ENCODE data around the gene ANTXR2. TPM values are rescaled to one million over a fixed set of nuclear protein-coding genes. Genes with fewer than 3 reads are reported as not detected.

ANTXR2 gene
- total RNA-seq, 1 donor: 23.8 TPM

DNA sequence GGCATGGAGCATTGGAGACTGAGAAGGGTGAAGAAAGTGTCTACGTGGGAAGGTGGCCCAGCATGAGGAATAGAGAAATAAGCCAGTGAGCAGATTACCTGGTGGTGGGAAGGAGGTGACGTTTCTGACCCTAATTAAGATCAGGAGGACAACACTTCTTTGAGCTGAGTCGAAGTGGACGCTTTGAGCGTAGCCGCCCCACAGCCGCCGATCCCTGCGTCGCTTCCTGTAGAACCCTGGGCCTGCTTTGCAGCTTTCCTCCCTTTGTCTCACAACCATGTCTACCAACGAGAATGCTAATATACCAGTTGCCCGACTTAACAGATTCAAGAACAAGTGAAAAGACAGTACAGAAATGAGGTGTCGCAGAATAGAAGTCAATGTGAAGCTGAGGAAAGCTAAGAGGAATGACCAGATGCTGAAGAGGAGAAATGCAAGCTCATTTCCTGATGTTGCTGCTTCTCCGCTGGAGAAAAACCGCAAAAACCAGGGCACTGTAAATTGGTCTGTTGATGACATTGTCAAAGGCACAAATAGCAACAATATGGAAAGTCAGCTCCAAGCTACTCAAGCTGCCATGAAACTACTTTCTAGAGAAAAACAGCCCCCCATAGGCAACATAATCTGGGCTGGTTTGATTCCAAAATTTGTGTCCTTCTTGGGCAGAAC lies 6.4 kb upstream of the ANTXR2 start:
- peaks cover 54% of the 10 kb centered on the region for H3K4me1 ChIP-seq (ENCODE audit: insufficient read depth, low read length)
- H3K27me3 ChIP-seq (ENCODE audit: insufficient read depth, low read length): no peaks in the 10 kb centered on the region
- no peaks in the 10 kb centered on the region for H3K9me3 ChIP-seq (ENCODE audit: low read depth, low read length)
- peak overlapping the region; percentile 26 for H3K4me3 ChIP-seq (ENCODE audit: low read length)

DNA sequence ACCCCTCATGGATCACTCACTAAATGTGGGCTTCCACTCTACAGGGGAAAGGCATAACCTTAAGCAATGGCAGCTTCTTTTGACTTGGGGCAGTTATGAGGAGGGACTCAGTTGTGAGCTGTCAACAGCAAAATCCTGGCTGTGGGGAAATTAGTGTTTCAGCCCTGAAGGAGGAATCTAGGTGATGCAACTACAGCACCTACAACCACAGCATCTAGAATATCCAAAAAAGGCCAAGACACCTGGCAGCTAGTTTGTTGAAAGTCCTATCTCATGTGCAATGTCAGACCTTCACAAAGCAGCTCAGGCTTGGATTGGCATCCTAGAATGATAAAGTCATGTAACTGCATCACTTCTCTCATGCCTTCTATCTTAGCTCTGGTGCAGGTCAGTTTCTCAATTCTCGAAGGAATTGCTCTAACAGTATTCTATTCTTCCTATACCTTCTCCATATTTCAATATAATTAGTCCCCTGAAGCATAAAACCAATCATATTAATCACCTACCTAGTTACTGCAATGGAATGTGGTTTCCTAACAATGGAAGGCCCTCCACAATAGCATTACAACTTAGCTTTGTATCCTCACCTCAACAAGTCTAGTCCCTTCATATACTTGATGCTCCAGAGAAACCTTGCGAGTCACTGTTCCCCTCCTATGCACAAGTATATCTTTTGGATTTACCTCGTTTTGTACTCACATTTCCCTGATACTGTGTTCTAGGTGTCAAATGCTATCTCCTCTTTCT lies 5.5 kb upstream of the ANTXR2 start:
- Histone ChIP-seq H3K4me1 (ENCODE audit: insufficient read depth, low read length) (peaks cover 63% of the 10 kb centered on the region), H3K27me3 (ENCODE audit: insufficient read depth, low read length) (no peaks in the 10 kb centered on the region), H3K9me3 (ENCODE audit: low read depth, low read length) (no peaks in the 10 kb centered on the region), H3K4me3 (ENCODE audit: low read length) (peak overlapping the region; percentile 26)

DNA sequence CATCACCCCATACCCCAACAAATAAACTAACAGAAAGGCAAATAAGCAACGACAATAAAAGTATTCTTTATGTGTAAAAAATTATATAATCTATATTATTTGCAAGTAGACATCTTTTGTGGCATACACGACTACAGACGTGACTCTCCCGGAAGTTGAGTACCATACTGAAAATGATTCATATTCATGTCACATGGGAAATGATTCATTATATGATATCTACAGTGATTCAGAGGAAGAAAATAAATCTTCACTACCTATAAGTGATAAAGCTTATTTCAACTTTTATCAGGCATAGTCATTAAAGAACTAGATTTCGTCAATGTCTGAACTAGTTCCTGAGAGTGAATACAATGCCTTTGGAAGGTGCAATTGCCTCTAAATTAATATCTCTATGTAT lies 4.6 kb upstream of the ANTXR2 start:
- Histone ChIP-seq H3K4me3 (ENCODE audit: low read length) (no peak overlapping the region), H3K27me3 (ENCODE audit: insufficient read depth, low read length) (no peaks in the 10 kb centered on the region), H3K9me3 (ENCODE audit: low read depth, low read length) (no peaks in the 10 kb centered on the region), H3K4me1 (ENCODE audit: insufficient read depth, low read length) (peaks cover 64% of the 10 kb centered on the region)

DNA sequence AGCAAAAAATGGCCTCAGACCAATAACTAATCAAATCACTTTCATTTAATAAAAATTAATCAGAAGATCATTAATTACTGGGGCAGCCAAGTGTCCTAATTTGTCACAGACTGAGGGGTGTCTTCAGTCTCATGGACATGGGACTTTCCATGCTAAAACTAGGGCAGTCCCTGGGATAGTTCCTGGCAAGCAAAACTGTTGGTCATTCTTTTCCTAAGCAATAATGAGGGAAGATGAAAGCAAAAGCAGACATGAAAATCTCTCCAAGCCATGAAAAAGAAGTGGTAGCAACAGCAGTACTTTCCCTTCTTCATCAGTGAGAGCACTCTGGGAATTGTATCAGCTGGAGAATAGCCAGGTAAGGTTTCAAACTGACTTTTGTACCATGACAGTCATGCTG lies 3.7 kb upstream of the ANTXR2 start:
- Histone ChIP-seq H3K9me3 (ENCODE audit: low read depth, low read length) (no peaks in the 10 kb centered on the region), H3K27me3 (ENCODE audit: insufficient read depth, low read length) (no peaks in the 10 kb centered on the region), H3K4me1 (ENCODE audit: insufficient read depth, low read length) (peaks cover 66% of the 10 kb centered on the region), H3K4me3 (ENCODE audit: low read length) (no peak overlapping the region)

DNA sequence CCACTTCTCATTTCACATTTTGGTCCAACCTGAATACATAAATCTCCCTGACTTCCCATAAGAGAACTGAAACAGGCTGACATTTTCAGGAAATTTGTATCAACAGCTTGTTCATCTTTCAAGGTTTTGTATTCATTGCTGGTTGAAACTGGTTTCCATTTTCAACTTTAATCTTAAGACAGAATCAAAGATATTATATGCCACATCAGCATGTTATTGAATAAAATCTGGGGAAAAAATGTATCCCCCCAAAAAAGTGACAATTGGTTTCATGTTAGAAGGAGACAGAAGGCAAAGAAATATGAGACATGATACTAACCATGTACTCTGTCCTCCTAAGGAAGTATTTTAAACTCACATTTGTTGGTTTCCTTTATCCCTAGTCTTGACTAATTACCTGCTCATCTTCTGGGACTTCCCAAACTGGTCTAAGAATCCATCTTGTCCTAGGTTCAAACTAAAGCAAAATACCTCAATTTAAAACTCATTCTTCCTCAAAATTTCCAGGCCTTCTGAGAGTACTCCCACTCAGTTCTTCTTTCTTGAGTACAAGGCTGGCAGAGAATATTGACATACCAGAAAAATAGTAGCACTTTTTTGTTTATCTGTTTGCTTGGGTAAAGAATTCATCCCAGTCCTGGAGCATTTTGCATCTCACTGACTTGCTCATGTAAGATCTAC lies 3.1 kb upstream of the ANTXR2 start:
- peaks cover 72% of the 10 kb centered on the region for H3K4me1 ChIP-seq (ENCODE audit: insufficient read depth, low read length)
- H3K27me3 ChIP-seq (ENCODE audit: insufficient read depth, low read length): no peaks in the 10 kb centered on the region
- no peaks in the 10 kb centered on the region for H3K9me3 ChIP-seq (ENCODE audit: low read depth, low read length)
- no peak overlapping the region for H3K4me3 ChIP-seq (ENCODE audit: low read length)

GRCh38 chr4:80074651-80075050 lies 1.6 kb upstream of the ANTXR2 start:
- Histone ChIP-seq H3K4me1 (ENCODE audit: insufficient read depth, low read length) (peaks cover 75% of the 10 kb centered on the region), H3K4me3 (ENCODE audit: low read length) (no peak overlapping the region), H3K9me3 (ENCODE audit: low read depth, low read length) (no peaks in the 10 kb centered on the region)

GRCh38 chr4:80074069-80074468 lies 1.0 kb upstream of the ANTXR2 start:
- peaks cover 71% of the 10 kb centered on the region for H3K4me1 ChIP-seq (ENCODE audit: insufficient read depth, low read length)
- H3K9me3 ChIP-seq (ENCODE audit: low read depth, low read length): no peaks in the 10 kb centered on the region
- H3K4me3 ChIP-seq (ENCODE audit: low read length): no peak overlapping the region
- no peaks in the 10 kb centered on the region for H3K27me3 ChIP-seq (ENCODE audit: insufficient read depth, low read length)

More at GRCh38 chr4:80074651-80075050, 1.6 kb upstream of the ANTXR2 start:
- no peaks in the 10 kb centered on the region for H3K27me3 ChIP-seq (ENCODE audit: insufficient read depth, low read length)

DNA sequence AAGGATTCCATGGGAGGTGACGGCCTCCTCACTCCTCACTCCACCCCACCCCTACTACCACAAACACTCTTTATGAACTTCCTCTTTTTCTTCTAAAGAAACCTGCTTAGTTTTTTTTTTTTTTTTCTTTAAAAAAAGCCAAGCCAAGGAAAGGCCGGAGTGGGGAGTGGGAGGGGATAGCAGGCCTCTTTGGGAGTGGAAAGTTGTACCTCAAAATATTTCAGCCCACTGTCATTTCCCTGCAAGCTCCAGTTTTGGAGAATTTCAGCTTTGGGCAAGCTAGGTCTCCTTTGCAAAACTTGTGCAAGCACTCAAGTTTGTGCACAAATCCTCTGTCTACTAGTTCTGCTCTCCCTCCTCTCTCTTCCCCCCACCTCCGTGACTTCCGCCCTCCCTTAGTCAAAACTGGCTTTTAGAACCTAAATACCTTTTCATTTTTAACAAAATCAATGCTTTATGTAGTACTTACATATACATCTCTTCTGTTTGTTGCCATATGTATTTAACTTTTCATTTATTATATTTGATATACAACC lies 512 bp upstream of the ANTXR2 start:
- no peaks in the 10 kb centered on the region for H3K9me3 ChIP-seq (ENCODE audit: low read depth, low read length)
- no peaks in the 10 kb centered on the region for H3K27me3 ChIP-seq (ENCODE audit: insufficient read depth, low read length)
- peaks cover 66% of the 10 kb centered on the region for H3K4me1 ChIP-seq (ENCODE audit: insufficient read depth, low read length)
- H3K4me3 ChIP-seq (ENCODE audit: low read length): peak overlapping the region; percentile 78

GRCh38 chr4:80072228-80072743 lies 743 bp downstream of the ANTXR2 start:
- Histone ChIP-seq H3K4me1 (ENCODE audit: insufficient read depth, low read length) (peaks cover 57% of the 10 kb centered on the region), H3K4me3 (ENCODE audit: low read length) (peak overlapping the region; percentile 78), H3K27me3 (ENCODE audit: insufficient read depth, low read length) (no peaks in the 10 kb centered on the region)

GRCh38 chr4:80071604-80072227 lies 1.3 kb downstream of the ANTXR2 start:
- Histone ChIP-seq H3K4me1 (ENCODE audit: insufficient read depth, low read length) (peaks cover 54% of the 10 kb centered on the region), H3K27me3 (ENCODE audit: insufficient read depth, low read length) (no peaks in the 10 kb centered on the region), H3K9me3 (ENCODE audit: low read depth, low read length) (no peaks in the 10 kb centered on the region), H3K4me3 (ENCODE audit: low read length) (peak overlapping the region; percentile 78)

More at GRCh38 chr4:80072228-80072743, 743 bp downstream of the ANTXR2 start:
- H3K9me3 ChIP-seq (ENCODE audit: low read depth, low read length): no peaks in the 10 kb centered on the region

DNA sequence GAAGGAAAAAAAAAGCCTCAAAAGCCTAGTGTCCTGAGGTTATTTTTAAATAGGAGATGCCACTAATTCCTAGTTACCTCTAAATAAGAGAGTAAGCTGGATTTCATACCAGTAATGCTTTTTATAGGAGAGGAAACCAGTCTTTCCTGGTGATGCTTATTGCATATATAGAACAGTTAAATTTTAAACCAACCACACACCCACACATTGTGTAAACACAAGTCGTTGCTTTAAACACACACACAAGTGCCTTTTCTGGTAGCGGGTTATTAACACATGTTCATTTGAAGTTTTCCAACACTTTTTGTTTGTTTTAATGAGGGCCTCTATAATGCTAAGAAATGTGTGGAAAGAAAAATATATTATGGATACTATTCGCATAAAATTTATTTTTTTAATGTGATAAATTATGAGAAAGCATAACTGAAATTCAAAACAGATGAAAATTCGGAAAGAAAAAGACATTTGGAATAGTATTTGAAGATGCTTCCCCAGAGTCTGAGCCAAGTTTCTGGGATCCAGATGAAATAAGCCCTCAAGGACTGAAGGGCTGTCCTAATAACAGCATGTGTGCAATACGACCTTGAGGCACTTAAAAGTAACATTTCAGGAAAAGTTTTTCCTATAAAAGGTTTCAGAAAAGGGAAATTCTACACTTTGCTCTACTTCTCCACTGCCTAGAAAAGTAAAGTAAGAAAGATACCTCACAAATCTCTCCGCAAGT lies 2.0 kb downstream of the ANTXR2 start:
- no peaks in the 10 kb centered on the region for H3K27me3 ChIP-seq (ENCODE audit: insufficient read depth, low read length)
- peaks cover 48% of the 10 kb centered on the region for H3K4me1 ChIP-seq (ENCODE audit: insufficient read depth, low read length)
- peak overlapping the region; percentile 78 for H3K4me3 ChIP-seq (ENCODE audit: low read length)
- no peaks in the 10 kb centered on the region for H3K9me3 ChIP-seq (ENCODE audit: low read depth, low read length)

DNA sequence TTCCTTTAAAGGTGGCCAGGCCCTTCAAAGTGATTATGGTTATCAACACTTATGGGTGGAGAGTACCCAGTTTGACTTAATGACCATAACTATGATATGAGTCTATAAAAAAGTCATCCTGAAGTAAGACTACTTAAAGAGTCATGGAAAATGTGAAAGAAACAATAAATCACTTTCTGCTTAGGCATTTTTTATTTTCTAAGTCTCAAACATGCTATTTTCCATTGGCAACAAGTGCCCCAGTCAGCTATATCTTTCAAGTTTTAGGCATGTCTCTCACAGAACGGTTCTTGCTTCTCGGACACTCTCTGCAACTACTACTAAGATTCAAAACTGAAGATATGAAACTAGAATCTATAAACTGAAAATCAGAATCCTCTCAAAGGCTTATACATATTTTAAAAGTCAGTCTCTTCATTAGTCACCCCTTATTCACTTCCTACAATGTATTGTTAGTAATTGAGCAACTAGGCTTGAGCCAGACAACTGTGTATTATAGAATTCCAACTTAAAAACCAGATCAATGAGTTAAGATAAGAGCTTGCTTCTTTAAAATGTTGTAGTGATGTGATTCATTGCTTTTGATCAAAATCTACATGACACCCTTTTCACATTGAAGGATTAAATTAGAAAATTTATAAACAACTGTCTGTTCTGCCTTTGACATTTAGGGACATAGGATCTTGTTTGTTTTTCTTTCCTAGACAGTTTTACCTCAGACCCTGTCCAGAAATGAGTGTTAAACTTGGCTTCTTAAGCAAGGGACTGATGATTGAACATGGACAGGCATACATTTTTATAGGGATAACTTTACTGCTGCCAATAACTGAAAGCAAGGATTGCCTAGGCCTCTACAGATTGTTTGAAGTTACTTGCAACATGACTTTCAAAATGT lies 2.9 kb downstream of the ANTXR2 start:
- H3K27me3 ChIP-seq (ENCODE audit: insufficient read depth, low read length): no peaks in the 10 kb centered on the region
- no peak overlapping the region for H3K4me3 ChIP-seq (ENCODE audit: low read length)
- H3K9me3 ChIP-seq (ENCODE audit: low read depth, low read length): no peaks in the 10 kb centered on the region
- peaks cover 40% of the 10 kb centered on the region for H3K4me1 ChIP-seq (ENCODE audit: insufficient read depth, low read length)

GRCh38 chr4:80069108-80069836 lies 3.8 kb downstream of the ANTXR2 start:
- Histone ChIP-seq H3K9me3 (ENCODE audit: low read depth, low read length) (no peaks in the 10 kb centered on the region), H3K27me3 (ENCODE audit: insufficient read depth, low read length) (no peaks in the 10 kb centered on the region), H3K4me3 (ENCODE audit: low read length) (no peak overlapping the region), H3K4me1 (ENCODE audit: insufficient read depth, low read length) (peaks cover 31% of the 10 kb centered on the region)

Data from mononuclear cell (primary cell).